Caco-2 (cell line): ENCODE measurements around the gene ALDH4A1. TPM values are rescaled to one million over a fixed set of nuclear protein-coding genes. Genes with fewer than 3 reads are reported as not detected.
A peak's percentile ranks its signal among the peaks of the same experiment; 100 is the strongest.

Experiments used
- BruUV-seq: library from RNA; stranded (reverse); fragments of 400-500 nt; replicated peaks from 2 replicates; lab custom pipeline; 2021; lab: Mats Ljungman, UMichigan
- CTCF ChIA-PET: fragments of 300-600 bp; sonication (Branson Sonifier 250); formaldehyde crosslinking; loops from one replicate; lab custom pipeline; 2022; ENCODE audit warnings: antibody characterized with exemption; lab: Charles Lee
- POLR2A ChIA-PET: fragments of 300-600 bp; sonication (Branson Sonifier 250); formaldehyde crosslinking; loops from one replicate; lab custom pipeline; 2022; ENCODE audit warnings: antibody characterized with exemption; lab: Charles Lee
- DNase-seq, 2 experiments: peaks; one replicate each; pipeline versions ENCODE4 v3.0.0 to v3.0.0-alpha.2; 2020 to 2022
- H3K27me3 ChIP-seq: replicated peaks from 2 replicates; pipeline ENCODE4 v1.6.0; 2011; ENCODE audit warnings: low read length; ENCODE audit not compliant: control insufficient read depth, insufficient read depth
- H3K36me3 ChIP-seq: 2 replicates; pipeline ENCODE4 v1.5.1; 2011; ENCODE audit warnings: low read length; ENCODE audit not compliant: control insufficient read depth, insufficient read depth
- H3K4me1 ChIP-seq: fragments of 250-450 bp; sonication (Bioruptor Pico); 2 replicates; pipeline ENCODE4 v1.5.1; 2020; ENCODE audit warnings: mild to moderate bottlenecking
- H3K4me3 ChIP-seq: 2 replicates; pipeline ENCODE4 v1.5.1; 2011; ENCODE audit warnings: low read depth, mild to moderate bottlenecking, control low read depth, low read length
- H3K9me3 ChIP-seq: fragments of 250-450 bp; sonication (Bioruptor Pico); 2 replicates; pipeline ENCODE4 v1.5.1; 2020; ENCODE audit warnings: mild to moderate bottlenecking, moderate library complexity
- H3K27ac Mint-ChIP-seq: one replicate; pipeline ENCODE4 v1.8.0; 2022; ENCODE audit warnings: mixed read lengths; ENCODE audit not compliant: unreplicated experiment
- H3K27me3 Mint-ChIP-seq: one replicate; pipeline ENCODE4 v1.8.0; 2022; ENCODE audit warnings: mixed read lengths; ENCODE audit not compliant: insufficient read depth, unreplicated experiment
- H3K36me3 Mint-ChIP-seq: one replicate; pipeline ENCODE4 v1.8.0; 2022; ENCODE audit warnings: mild to moderate bottlenecking, mixed read lengths; ENCODE audit not compliant: insufficient read depth, unreplicated experiment
- H3K4me1 Mint-ChIP-seq: one replicate; pipeline ENCODE4 v1.8.0; 2022; ENCODE audit warnings: low read depth, mixed read lengths; ENCODE audit not compliant: unreplicated experiment
- H3K4me3 Mint-ChIP-seq: one replicate; pipeline ENCODE4 v1.8.0; 2022; ENCODE audit warnings: mild to moderate bottlenecking, moderate library complexity, mixed read lengths; ENCODE audit not compliant: unreplicated experiment
- H3K9me3 Mint-ChIP-seq: one replicate; pipeline ENCODE4 v1.8.0; 2022; ENCODE audit warnings: mixed read lengths; ENCODE audit not compliant: unreplicated experiment
- intact Hi-C: fragments of 100-400 bp; cut with micrococcal nuclease; formaldehyde crosslinking; loops from one replicate; pipeline ENCODE4 v1.10.0; 2022; ENCODE audit not compliant: unreplicated experiment
- total RNA-seq: library from RNA; stranded (reverse); gene quantifications from 2 replicates; pipeline ENCODE4 v1.2.3, GENCODE V29; 2022
- TF ChIP-seq, protein P1 (sequence below), 2 experiments: fragments of 200-600 bp in 1 of 2; IDR thresholded peaks; 1 replicate in 1 of 2; 2 replicates in 1 of 2; pipeline versions ENCODE4 v1.5.1 to v1.8.0; 2011 to 2022; ENCODE audit warnings: antibody characterized with exemption in 1 of 2, control low read depth in 1 of 2, inconsistent platforms in 1 of 2, low read depth in 1 of 2, low read length in 1 of 2, mild to moderate bottlenecking in 1 of 2, moderate library complexity in 1 of 2; ENCODE audit not compliant: insufficient read depth in 1 of 2, severe bottlenecking in 1 of 2, unreplicated experiment in 1 of 2

ALDH4A1 gene
- total RNA-seq, 1 experiment from 2014 or later: 18.0 TPM

- H3K9me3 ChIP-seq: no peaks in the 10 kb centered on the region
- H3K4me3 Mint-ChIP-seq: no peak overlapping the region
- no peaks in the 10 kb centered on the region for H3K36me3 ChIP-seq
- H3K4me3 ChIP-seq: no peak overlapping the region
- H3K9me3 Mint-ChIP-seq: no peaks in the 10 kb centered on the region
- no peak overlapping the region for H3K27ac Mint-ChIP-seq
- peaks cover 12% of the 10 kb centered on the region for H3K4me1 ChIP-seq
- intact Hi-C loops: no loop called here
- no peaks in the 10 kb centered on the region for H3K4me1 Mint-ChIP-seq
- POLR2A ChIA-PET: no interaction called here
- no peaks in the 10 kb centered on the region for H3K27me3 ChIP-seq
- TF ChIP-seq, protein P1, sequence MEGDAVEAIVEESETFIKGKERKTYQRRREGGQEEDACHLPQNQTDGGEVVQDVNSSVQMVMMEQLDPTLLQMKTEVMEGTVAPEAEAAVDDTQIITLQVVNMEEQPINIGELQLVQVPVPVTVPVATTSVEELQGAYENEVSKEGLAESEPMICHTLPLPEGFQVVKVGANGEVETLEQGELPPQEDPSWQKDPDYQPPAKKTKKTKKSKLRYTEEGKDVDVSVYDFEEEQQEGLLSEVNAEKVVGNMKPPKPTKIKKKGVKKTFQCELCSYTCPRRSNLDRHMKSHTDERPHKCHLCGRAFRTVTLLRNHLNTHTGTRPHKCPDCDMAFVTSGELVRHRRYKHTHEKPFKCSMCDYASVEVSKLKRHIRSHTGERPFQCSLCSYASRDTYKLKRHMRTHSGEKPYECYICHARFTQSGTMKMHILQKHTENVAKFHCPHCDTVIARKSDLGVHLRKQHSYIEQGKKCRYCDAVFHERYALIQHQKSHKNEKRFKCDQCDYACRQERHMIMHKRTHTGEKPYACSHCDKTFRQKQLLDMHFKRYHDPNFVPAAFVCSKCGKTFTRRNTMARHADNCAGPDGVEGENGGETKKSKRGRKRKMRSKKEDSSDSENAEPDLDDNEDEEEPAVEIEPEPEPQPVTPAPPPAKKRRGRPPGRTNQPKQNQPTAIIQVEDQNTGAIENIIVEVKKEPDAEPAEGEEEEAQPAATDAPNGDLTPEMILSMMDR (IDR thresholded peaks at IDR 0.05; ENCODE audit: insufficient read depth in 1 of 2, low read depth in 1 of 2, low read length in 1 of 2, severe bottlenecking in 1 of 2, unreplicated experiment in 1 of 2): no peak
- no peaks in the 10 kb centered on the region for H3K36me3 Mint-ChIP-seq
- DNase-seq: no peak
- CTCF ChIA-PET: interaction anchor here (1.5 kb wide), 1 partner anchor 11 kb away, joined by 5 read pairs; no protein-coding TSS in a partner anchor
- no peaks in the 10 kb centered on the region for H3K27me3 Mint-ChIP-seq
- no TSS peak for BruUV-seq
Measured at GRCh38 chr1:18923756-18924211, 21.4 kb upstream of the ALDH4A1 start.

GRCh38 chr1:18922848-18923755, 20.7 kb upstream of the ALDH4A1 start:
- peaks cover 12% of the 10 kb centered on the region for H3K4me1 ChIP-seq
- TF ChIP-seq, protein P1 (IDR thresholded peaks at IDR 0.05; ENCODE audit: insufficient read depth in 1 of 2, low read depth in 1 of 2, low read length in 1 of 2, severe bottlenecking in 1 of 2, unreplicated experiment in 1 of 2): no peak
- Mint-ChIP-seq H3K4me3 (no peak overlapping the region), H3K27ac (peak overlapping the region; percentile 12), H3K27me3 (no peaks in the 10 kb centered on the region), H3K9me3 (no peaks in the 10 kb centered on the region), H3K36me3 (no peaks in the 10 kb centered on the region), H3K4me1 (no peaks in the 10 kb centered on the region)
- H3K9me3 ChIP-seq: no peaks in the 10 kb centered on the region
- H3K4me3 ChIP-seq: no peak overlapping the region
- no peaks in the 10 kb centered on the region for H3K36me3 ChIP-seq
- BruUV-seq: no TSS peak
- intact Hi-C loops: no loop called here
- CTCF ChIA-PET: interaction anchor here (0.7 to 1.5 kb wide), 2 partner anchors 10 to 27 kb away, joined by 3 to 5 read pairs; no protein-coding TSS in a partner anchor
- DNase-seq: no peak
- POLR2A ChIA-PET: no interaction called here
- H3K27me3 ChIP-seq: no peaks in the 10 kb centered on the region

DNA sequence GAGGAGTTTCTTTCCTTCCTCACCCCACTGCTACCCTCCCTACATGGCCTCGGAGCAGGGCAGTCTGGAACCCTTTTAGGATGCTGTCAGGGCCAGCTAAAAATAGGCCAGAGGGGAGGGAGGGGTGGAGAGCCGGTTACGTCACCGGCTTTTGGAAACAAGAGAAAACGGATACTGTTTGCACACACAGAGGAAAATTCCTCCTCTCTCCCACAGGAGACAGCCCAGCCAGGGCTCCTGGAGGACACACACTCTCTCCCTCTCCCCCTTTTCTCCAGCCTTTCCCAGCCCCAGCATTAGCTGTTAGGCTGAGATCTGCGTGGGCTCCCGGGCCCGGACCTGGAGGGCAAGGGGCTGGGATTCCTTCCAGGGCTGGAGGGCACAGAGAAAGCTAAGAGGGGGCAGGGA, 20.0 kb upstream of the ALDH4A1 start:
- Mint-ChIP-seq H3K4me1 (no peaks in the 10 kb centered on the region), H3K27ac (peak overlapping the region; percentile 12), H3K36me3 (no peaks in the 10 kb centered on the region), H3K4me3 (no peak overlapping the region), H3K27me3 (no peaks in the 10 kb centered on the region), H3K9me3 (no peaks in the 10 kb centered on the region)
- peak in 1 of 2 experiments; percentile 19 for DNase-seq
- POLR2A ChIA-PET: interaction anchor here (0.6 kb wide), 1 partner anchor 43 kb away, joined by 3 read pairs; no protein-coding TSS in a partner anchor
- H3K9me3 ChIP-seq: no peaks in the 10 kb centered on the region
- peaks cover 12% of the 10 kb centered on the region for H3K4me1 ChIP-seq
- no peaks in the 10 kb centered on the region for H3K27me3 ChIP-seq
- H3K36me3 ChIP-seq: no peaks in the 10 kb centered on the region
- no TSS peak for BruUV-seq
- TF ChIP-seq, protein P1 (IDR thresholded peaks at IDR 0.05; ENCODE audit: insufficient read depth in 1 of 2, low read depth in 1 of 2, low read length in 1 of 2, severe bottlenecking in 1 of 2, unreplicated experiment in 1 of 2): no peak
- intact Hi-C loops: no loop called here
- H3K4me3 ChIP-seq: no peak overlapping the region
- CTCF ChIA-PET: interaction anchor here (0.6 to 0.8 kb wide), 3 partner anchors 9 to 75 kb away, joined by 3 read pairs; no protein-coding TSS in a partner anchor
